ENCODE data around the gene PAQR5.

DNA sequence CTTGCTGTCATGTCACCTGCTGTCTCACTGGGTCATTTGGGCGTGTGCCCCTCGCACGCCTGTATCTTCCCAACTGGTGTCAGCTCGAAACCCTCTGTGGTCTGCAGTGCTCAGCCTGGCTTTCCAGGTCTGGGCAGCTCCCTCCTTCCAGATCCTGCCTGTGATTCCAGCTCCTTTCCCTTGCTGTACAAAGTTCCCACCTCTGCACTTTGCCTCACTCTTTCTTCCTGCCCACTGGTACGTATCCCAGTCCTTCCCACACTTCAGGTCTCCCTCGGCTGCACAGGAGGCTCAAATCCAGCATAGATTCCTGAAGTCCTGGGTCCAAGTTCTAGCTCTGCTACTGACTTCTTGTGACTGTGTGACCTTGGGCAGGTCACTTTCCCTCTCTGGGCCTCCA is 2.1 kb upstream of the PAQR5 start:
- TF ChIP-seq POLR2AphosphoS5 (IDR thresholded peaks at IDR 0.05; ENCODE audit: borderline replicate concordance, low read depth, low read length) = no peak
- TF ChIP-seq EZH2 (IDR thresholded peaks at IDR 0.05) = no peak
- no peak for TF ChIP-seq FOXP2 (optimal IDR thresholded peaks at IDR 0.05; ENCODE audit: control extremely low read depth, extremely low read length, insufficient read depth)

All from SK-N-MC (cell line).